ENCODE data around the gene OR5K1. TPM values are rescaled to one million over a fixed set of nuclear protein-coding genes. Genes with fewer than 3 reads are reported as not detected.

OR5K1 gene
- polyA plus RNA-seq, 1 donor from 2014 or later: not detected

GRCh38 chr3:98513736-98514135, 50.7 kb downstream of the OR5K1 start:
- H3K4me2 ChIP-seq (ENCODE audit: low read length): no peak overlapping the region
- no peaks in the 10 kb centered on the region for H3K79me2 ChIP-seq (replicated peaks; ENCODE audit: insufficient read depth, low read length)
- H2AFZ ChIP-seq (ENCODE audit: low read depth, low read length): no peak overlapping the region
- no peak overlapping the region for H3K27ac ChIP-seq (ENCODE audit: low read length)
- no peaks in the 10 kb centered on the region for H3K9me2 ChIP-seq (ENCODE audit: insufficient read depth, low read length)
- peaks cover 4% of the 10 kb centered on the region for H3K36me3 ChIP-seq (ENCODE audit: insufficient read depth, low read length)
- no peaks in the 10 kb centered on the region for H3F3A ChIP-seq (ENCODE audit: insufficient read depth, low read length, poor library complexity, severe bottlenecking)
- H3K27me3 ChIP-seq (ENCODE audit: insufficient read depth, low read depth, low read length): no peaks in the 10 kb centered on the region
- no peak for TF ChIP-seq MXI1 (conservative IDR thresholded peaks at IDR 0.05; ENCODE audit: poor library complexity, severe bottlenecking)
- no peak for TF ChIP-seq SMC3 (conservative IDR thresholded peaks at IDR 0.05; ENCODE audit: poor library complexity)
- TF ChIP-seq TAF1 (IDR thresholded peaks at IDR 0.05; ENCODE audit: low read depth): no peak
- no peak for TF ChIP-seq REST (IDR thresholded peaks at IDR 0.05; ENCODE audit: borderline replicate concordance)
- no peak for TF ChIP-seq RAD21 (conservative IDR thresholded peaks at IDR 0.05)
- no peak for TF ChIP-seq CTCF (IDR thresholded peaks at IDR 0.05; ENCODE audit: poor library complexity, severe bottlenecking)
- no peak for TF ChIP-seq EZH2 (IDR thresholded peaks at IDR 0.05; ENCODE audit: borderline replicate concordance, insufficient read depth, low read length, poor library complexity, severe bottlenecking)
- TF ChIP-seq EP300 (conservative IDR thresholded peaks at IDR 0.05; ENCODE audit: poor library complexity, severe bottlenecking): no peak
- TF ChIP-seq POLR2AphosphoS5 (IDR thresholded peaks at IDR 0.05): no peak
- no peak overlapping the region for H3K9ac ChIP-seq (ENCODE audit: low read length)
- no peak overlapping the region for H3K4me3 ChIP-seq (ENCODE audit: low read length)
- no peaks in the 10 kb centered on the region for H4K20me1 ChIP-seq (ENCODE audit: insufficient read depth)
- H3K9me3 ChIP-seq (ENCODE audit: low read length): no peaks in the 10 kb centered on the region

GRCh38 chr3:98514948-98515347, 51.9 kb downstream of the OR5K1 start:
- Histone ChIP-seq H2AFZ (ENCODE audit: low read depth, low read length) (no peak overlapping the region), H3K27ac (ENCODE audit: low read length) (no peak overlapping the region), H3K36me3 (ENCODE audit: insufficient read depth, low read length) (peaks cover 4% of the 10 kb centered on the region), H3K79me2 (replicated peaks; ENCODE audit: insufficient read depth, low read length) (peaks cover 1% of the 10 kb centered on the region), H3K4me2 (ENCODE audit: low read length) (no peak overlapping the region), H3K4me3 (ENCODE audit: low read length) (no peak overlapping the region), H3K9me3 (ENCODE audit: low read length) (no peaks in the 10 kb centered on the region), H3K9ac (ENCODE audit: low read length) (no peak overlapping the region), H4K20me1 (ENCODE audit: insufficient read depth) (no peaks in the 10 kb centered on the region), H3K27me3 (ENCODE audit: insufficient read depth, low read depth, low read length) (no peaks in the 10 kb centered on the region), H3K9me2 (ENCODE audit: insufficient read depth, low read length) (no peaks in the 10 kb centered on the region), H3F3A (ENCODE audit: insufficient read depth, low read length, poor library complexity, severe bottlenecking) (no peaks in the 10 kb centered on the region)
- no peak for TF ChIP-seq TAF1 (IDR thresholded peaks at IDR 0.05; ENCODE audit: low read depth)
- no peak for TF ChIP-seq EP300 (conservative IDR thresholded peaks at IDR 0.05; ENCODE audit: poor library complexity, severe bottlenecking)
- no peak for TF ChIP-seq EZH2 (IDR thresholded peaks at IDR 0.05; ENCODE audit: borderline replicate concordance, insufficient read depth, low read length, poor library complexity, severe bottlenecking)
- no peak for TF ChIP-seq CTCF (IDR thresholded peaks at IDR 0.05; ENCODE audit: poor library complexity, severe bottlenecking)
- no peak for TF ChIP-seq RAD21 (conservative IDR thresholded peaks at IDR 0.05)
- no peak for TF ChIP-seq REST (IDR thresholded peaks at IDR 0.05; ENCODE audit: borderline replicate concordance)
- TF ChIP-seq SMC3 (conservative IDR thresholded peaks at IDR 0.05; ENCODE audit: poor library complexity): no peak
- TF ChIP-seq MXI1 (conservative IDR thresholded peaks at IDR 0.05; ENCODE audit: poor library complexity, severe bottlenecking): no peak
- no peak for TF ChIP-seq POLR2AphosphoS5 (IDR thresholded peaks at IDR 0.05)

Data from neural cell (in vitro differentiated cells).